NCI-H446 (cell line): ENCODE data around the gene EFCAB9.

Experiments used
- DNase-seq, 2 experiments: peaks; one replicate each; lab custom pipeline; 2025; lab: John Stamatoyannopoulos, UW

The EFCAB9 gene

GRCh38 chr5:172166030-172166826, 27.7 kb upstream of the EFCAB9 start:
- DNase-seq, result no peak

DNA sequence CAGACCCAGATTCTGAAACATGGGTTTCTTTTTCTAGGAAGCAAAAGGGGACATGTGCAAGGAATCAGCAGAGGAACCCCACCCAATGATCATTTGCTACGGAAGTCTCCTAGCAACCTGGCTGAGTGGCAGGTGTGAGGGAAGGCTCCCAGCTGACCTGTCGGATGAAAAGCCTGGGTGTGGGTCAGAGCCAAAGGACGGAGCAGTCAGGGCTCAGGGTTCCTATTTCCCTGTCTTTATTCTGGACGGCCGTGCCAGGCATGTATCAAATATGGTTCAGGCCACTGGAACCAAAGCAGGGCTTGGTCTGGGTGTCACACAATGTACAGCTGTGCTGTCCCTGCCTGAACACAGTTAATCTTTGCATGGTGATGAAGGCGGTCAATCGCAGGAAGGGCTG, 26.1 kb upstream of the EFCAB9 start:
- no peak for DNase-seq

- DNase-seq, result no peak
Observed at GRCh38 chr5:172168311-172168710, 25.7 kb upstream of the EFCAB9 start.

- no peak for DNase-seq
Observed at GRCh38 chr5:172169216-172169615, 24.8 kb upstream of the EFCAB9 start.

GRCh38 chr5:172170251-172170701, 23.7 kb upstream of the EFCAB9 start:
- DNase-seq, result peak; percentile 51 to 85

DNA sequence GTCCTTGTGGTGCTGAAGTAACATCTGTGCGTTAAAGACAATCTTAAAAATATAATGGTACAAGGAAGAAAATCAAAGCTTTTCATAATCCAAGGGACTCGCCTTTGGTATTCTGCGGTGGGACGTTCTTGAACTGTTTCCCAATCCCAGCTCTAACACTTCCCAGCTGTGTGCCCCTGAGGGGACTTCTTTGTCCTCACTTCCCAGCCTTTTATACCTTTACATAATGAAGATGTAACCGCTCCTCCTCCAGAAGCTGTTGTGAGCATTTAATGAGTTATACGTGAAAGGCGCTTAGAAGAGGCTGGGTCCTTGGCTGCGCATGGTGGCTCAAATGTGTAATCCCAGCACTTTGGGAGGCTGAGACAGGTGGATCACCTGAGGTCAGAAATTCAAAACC, 22.9 kb upstream of the EFCAB9 start:
- no peak for DNase-seq

DNA sequence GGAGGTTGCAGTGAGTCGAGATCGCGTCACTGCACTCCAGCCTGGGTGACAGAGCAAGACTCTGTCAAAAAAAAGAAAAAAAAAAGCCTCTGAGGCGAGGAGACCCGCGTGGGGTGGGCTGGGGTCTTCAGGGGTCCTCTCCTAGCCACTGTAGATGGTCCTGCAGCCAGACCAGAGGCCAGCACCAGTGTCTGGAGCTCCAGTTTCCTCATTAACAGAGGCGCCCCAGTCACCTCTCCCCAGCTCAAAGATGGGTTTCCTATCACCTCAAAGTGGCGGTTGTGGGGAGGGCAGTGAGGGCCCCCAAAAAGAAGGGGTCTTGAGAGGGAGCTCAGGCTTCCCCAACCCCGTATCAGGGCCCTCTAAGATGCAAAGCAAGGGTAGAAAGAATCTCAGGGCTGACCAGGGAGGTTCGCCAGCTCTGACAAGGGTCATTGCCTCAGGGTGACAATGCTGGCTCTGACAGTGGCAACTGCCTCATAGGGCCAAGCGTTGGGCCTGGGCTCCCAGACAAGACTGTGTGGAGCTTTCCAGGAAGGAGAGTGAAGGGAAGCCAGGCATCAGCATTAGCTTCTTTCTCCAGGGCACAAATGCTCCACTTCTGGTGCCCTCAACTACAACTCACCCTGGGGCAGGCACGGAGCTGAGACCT, 20.9 kb upstream of the EFCAB9 start:
- no peak for DNase-seq

GRCh38 chr5:172173564-172174153, 20.3 kb upstream of the EFCAB9 start:
- DNase-seq, result no peak

DNA sequence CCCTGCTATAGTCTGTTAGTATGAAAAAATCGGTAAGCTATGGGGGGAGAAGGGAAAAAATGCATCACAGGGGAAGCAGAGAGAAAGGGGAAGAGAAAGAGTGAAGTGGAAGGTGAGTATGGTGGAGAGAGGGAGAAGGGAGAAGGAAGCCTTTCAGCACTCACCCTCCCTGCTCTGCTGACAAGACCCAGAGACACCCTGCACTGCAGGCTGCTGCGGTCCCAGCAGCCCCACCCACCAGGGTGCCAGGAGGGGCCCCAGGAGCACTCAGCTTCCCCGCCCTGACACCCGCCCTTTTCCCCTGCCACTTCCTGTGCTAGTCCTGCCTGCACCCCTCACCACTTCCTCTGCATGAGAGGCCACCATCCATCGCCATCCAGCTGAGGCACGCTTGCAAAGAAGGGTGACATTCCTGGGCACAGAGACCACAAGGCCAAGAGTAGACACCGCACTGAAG, 18.7 kb upstream of the EFCAB9 start:
- DNase-seq, result no peak

DNA sequence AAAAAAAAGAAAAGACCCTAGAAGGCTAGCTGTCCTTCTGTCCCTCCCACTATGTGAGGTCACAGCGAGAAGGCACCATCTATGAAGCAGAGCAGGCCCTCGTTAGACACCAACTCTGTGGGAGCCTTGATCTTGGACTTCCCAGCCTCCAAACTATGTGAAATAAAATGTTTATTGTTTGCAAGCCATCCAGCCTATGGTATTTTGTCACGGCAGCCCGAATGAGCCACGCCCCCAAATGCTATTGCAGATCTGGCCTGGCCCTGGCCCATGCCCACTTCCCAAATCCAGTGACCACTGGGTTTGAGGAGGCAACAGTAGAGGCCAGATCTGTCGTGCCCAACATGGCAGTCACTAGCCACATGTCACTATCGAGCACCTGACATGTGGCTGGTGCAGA, 16.8 kb upstream of the EFCAB9 start:
- no peak for DNase-seq

DNA sequence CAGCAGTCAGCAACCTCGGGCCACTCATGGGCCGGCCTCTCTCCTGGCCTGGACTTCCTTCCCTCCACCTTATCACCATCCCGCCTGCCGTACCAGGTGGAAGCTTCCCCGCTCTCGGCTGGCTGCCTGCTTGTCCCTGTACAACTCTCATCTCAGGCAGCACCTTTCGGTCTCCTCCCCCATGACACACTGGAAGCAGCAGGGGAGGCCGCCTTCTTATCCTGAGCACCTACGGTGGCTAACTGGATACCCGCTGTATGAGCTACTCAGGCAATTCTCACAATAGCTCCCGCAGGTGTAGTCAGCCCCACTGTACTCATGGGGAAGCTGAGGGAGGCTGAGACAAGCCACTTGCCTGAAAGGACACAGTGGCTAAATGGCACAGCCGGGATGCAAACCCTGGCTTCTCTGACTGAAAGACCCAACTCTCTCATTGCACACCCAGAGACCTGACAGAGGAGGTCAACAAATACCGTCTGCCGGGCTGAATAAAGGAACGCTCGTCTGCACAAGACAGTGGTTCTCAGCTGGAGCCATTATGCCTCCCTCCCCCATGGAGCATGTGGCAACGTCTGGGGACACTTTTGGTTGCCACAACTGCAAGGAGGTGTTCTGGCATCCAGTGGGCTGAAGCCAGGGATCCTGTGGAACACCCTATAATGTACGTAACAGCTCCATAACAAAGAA, 15.5 kb upstream of the EFCAB9 start:
- no peak for DNase-seq

- no peak for DNase-seq
Observed at GRCh38 chr5:172178991-172179989, 14.7 kb upstream of the EFCAB9 start.

DNA sequence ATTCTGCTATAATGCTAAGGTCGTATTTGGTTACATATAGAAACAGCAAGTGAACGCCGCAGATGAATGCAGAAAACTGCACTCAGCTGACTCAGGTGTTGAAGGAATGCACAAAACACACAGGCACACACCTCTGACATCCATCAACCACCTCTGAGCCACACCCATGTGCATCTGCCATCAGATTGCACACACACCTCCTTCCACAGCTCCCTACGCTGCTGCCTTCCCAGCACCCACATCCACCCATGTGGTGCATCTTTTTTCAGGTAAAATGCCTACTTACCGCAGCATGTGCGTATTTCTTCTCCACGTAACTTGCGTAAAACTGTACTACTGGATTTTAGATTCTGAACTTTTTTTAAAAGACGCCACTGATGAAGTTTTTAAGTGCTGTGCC, 13.0 kb upstream of the EFCAB9 start:
- DNase-seq, result no peak

DNA sequence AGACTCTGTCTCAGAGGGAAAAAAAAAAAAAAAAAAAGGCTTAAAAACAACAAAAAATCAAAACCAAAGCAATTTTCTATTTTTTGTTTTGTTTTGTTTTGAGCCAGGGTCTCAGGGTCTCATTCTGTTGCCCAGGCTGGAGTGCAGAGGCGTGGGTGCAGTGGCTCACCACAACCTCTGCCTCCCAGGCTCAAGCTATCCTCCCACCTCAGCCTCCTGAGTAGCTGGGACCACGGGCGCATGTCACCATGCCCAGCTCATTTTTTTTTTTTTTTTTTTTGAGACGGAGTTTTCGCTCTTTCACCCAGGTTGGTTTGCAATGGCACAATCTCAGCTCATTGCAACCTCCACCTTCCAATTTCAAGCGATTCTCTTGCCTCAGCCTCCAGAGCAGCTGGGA, 11.7 kb upstream of the EFCAB9 start:
- DNase-seq, result no peak

DNA sequence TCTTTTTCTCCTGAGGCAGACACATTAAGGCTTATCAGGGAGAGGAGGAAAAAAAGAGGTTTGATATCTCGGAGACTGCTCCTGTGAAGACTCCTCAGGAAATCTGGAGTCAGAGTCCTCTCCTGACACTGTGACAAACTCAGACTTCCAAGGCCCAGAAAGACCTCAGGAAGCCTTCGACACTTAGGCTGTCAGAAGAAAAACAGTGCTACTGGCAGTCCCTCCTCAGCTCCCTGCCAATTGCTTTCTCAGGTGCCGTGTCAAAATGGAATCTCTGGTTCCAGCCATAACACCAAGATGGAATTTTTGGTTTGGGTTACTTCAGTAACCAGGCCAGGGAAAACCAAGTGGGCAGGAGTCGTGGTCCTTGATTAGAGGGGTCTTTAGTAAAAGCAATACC, 10.1 kb upstream of the EFCAB9 start:
- DNase-seq, result no peak

DNA sequence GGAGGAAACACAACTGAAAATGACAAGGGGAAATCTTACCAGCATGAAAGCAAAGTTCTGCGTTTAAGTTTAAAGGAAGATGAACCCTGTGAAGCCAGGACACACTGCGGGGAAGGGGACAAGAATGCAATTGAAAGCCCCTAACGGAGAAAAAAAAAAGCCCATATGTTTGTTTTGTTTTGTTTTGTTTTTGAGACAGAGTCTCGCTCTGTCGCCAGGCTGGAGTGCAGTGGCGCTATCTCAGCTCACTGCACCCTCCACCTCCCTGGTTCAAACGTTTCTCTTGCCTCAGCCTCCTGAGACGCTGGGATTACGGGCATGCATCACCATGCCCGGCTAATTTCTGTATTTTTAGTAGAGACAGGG, 8.9 kb upstream of the EFCAB9 start:
- no peak for DNase-seq

DNA sequence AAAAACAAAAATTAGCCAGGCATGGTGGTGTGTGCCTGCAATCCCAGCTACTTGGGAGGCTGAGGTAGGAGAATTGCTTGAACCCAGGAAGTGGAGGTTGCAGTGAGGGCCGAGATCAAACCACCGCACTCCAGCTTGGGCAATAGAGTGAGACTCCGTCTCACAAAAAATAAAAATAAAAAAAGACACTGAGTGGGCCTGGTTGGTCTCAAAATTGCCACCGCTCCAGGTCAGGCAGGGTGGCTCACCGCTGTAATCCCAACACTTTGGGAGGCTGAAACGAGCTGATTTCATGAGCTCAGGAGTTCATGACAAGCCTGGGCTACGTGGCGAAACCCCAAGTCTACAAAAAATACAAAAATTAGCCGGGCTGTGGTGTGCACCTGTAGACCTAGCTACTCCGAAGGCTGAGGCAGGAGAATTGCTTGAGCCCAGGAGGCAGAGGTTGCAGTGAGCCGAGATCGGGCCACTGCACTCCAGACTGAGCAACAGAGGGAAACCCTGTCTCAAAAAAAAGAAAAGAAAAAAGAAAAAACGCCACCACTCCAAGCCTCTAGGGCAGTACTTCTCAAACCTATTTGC, 7.8 kb upstream of the EFCAB9 start:
- no peak for DNase-seq

DNA sequence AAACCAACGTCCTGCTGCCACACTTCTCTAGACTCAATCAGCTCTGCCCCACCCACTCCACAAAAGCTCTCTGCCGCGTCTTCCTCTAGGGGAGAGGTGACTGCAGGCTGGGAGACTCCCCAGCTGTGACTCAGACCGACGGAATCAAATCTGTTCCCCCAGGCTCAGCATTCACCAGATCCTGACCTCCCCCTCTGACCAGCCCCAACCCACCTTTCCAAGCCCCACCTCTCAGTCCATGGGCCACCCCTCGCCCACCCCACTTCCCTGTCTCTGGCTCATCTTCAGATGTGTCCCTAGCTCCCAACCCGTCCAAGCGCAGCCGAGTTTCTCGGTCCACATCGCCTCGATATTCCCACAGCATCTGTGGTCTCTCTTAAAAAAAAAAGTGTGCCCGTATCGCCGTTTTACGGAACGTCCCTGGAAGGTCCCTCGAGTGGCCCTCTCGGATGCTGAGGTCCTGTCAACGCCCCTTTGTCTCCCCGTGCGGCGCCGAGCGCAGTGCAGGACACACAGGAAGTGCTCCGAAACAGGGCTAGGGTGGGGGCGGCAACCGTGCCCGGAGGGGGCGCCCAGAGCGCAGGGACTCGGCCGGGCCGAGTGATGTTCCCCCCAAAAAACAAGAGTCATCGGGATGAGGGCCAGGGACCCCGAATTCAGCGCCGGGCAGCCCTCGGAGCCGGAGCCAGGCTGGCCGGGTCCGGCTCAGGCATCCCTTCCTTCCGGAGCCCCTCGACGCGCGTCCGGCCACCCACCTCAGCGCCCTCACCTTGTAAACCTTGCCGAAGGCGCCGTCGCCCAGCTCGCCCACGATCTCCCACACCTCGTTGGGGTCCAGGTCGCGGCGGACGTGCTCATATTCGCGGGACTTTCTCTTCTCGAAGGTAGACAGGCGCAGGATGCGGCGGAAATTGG, 6.6 kb upstream of the EFCAB9 start:
- DNase-seq, result no peak

DNA sequence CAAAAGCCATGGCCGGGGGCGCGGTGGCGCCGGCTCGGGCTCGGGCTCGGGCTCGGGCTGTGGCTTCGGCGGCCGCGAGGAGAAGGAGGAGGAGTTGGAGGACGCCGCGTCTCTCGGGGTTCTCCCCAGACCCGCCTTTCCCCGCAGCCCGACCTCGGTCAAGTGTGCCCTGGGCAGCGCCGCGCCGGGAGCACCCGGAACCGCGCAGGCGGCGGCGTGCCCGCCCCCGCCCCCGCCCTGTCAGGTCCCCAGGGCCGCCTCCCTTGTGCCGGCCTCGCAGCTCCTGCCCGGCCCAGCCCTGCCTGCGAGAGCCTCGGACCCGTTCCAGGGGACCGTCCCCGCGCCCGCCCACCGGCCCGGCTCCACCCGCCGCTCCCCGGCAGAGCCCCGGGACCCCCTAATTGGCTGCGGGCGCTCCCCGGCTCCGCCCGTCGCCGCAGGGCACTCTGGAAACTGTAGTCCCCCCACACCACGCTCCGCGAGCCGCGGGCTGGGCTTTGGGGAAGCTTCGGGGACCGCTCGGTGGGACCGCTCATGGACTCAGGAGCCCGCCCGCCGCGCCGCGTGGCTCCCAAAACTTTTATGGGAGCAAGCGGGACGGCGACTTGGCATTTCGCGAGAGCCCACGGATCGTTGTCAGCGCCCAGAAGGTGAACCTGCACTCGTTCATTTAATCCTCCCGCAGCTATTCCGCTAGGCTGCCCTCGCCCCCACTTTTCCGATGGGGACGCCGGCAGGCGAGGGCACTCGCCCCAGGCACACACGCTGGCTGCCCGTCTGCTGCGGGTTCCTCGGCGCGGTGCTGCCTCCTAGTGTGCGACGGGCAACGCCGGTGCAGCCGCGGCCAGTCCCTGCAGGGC, 5.7 kb upstream of the EFCAB9 start, which contains the start of gene STK10:
STK10 (minus strand) TSS at position 192 of the 860 bp plus-strand sequence; CDS start at position 10, 182 bp downstream.
- peak; percentile 72 to 92 for DNase-seq
